ENCODE results near the gene MCC. TPM values are rescaled to one million over a fixed set of nuclear protein-coding genes. Genes with fewer than 3 reads are reported as not detected.

Gene MCC
- total RNA-seq, 2 donors from 2014 or later: 164 to 187 TPM

DNA sequence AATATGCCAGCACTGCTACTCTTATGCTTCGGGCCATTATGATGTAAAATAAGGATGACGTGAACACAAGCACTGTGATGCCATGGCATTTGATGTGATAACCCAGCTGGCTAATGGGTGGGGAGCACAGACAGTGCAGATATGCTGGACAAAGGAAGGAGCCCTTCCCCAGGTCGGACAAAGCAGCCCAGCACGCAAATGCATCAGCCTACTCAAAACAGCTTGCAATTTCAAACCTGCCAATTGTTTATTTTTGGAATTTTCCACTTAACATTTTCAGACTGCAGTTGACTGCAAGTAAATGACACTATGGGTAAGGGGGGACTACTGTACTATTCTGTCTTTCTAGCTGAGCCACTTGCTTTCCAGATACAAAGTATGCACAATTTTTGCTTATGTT is 330.4 kb downstream of the MCC start:
- no peak for DNase-seq
- H3K4me3 Mint-ChIP-seq: no peak overlapping the region
- no peaks in the 10 kb centered on the region for H3K9me3 Mint-ChIP-seq

DNA sequence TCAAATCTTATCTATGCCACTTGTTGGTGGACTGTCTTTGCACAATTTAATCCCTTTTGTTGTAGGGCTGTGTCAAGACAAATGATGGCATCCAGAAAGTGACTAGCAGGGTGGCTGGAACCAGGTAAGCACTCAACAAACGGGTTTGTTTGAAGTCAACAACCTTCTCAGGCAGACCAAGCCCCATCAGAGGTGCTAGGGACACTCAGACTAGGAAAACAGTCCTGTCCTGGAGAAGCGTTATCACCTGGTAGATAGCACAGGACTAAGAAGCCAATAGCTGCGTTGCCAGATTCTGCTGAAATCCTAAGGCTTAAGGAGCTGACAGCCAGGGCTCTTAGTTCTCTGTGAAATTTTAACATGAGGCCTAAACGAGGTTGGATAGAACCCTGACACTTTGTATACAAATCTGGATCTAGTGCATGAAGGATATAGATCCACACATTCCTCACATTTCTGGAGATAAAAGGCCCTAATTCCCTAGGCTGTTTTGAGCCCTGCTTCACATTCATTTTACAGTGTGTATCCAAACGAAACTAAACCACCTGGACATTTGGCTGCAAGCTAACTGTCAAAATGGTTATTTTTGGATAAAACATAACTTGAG is 331.9 kb downstream of the MCC start:
- Histone ChIP-seq H3K27ac (ENCODE audit: low read depth, low read length) (no peak overlapping the region), H3K4me3 (ENCODE audit: low read length) (peak overlapping the region; percentile 9), H3K4me1 (ENCODE audit: control insufficient read depth, insufficient read depth, low read length) (peaks cover 49% of the 10 kb centered on the region), H3K9me3 (ENCODE audit: control insufficient read depth, low read length) (no peaks in the 10 kb centered on the region), H3K36me3 (ENCODE audit: control insufficient read depth, insufficient read depth, low read length) (peaks cover 71% of the 10 kb centered on the region), H3K27me3 (ENCODE audit: control insufficient read depth, insufficient read depth, low read length, poor library complexity, severe bottlenecking) (no peaks in the 10 kb centered on the region), H3K9ac (ENCODE audit: extremely low read depth, low read length, poor library complexity, severe bottlenecking) (no peak overlapping the region)
- WGBS, 2 experiments (ENCODE audit: insufficient coverage in 1 of 2, insufficient read length in 1 of 2): 58 to 69% methylated on average over 4 to 5 of the region's 5 CpGs
- Mint-ChIP-seq H3K4me3 (no peak overlapping the region), H3K9me3 (no peaks in the 10 kb centered on the region), H3K27ac (peak overlapping the region; percentile 29), H3K27me3 (ENCODE audit: insufficient read depth) (no peaks in the 10 kb centered on the region), H3K4me1 (peaks cover 68% of the 10 kb centered on the region), H3K36me3 (ENCODE audit: low read depth) (peaks cover 38% of the 10 kb centered on the region)
- TF ChIP-seq, protein P1, sequence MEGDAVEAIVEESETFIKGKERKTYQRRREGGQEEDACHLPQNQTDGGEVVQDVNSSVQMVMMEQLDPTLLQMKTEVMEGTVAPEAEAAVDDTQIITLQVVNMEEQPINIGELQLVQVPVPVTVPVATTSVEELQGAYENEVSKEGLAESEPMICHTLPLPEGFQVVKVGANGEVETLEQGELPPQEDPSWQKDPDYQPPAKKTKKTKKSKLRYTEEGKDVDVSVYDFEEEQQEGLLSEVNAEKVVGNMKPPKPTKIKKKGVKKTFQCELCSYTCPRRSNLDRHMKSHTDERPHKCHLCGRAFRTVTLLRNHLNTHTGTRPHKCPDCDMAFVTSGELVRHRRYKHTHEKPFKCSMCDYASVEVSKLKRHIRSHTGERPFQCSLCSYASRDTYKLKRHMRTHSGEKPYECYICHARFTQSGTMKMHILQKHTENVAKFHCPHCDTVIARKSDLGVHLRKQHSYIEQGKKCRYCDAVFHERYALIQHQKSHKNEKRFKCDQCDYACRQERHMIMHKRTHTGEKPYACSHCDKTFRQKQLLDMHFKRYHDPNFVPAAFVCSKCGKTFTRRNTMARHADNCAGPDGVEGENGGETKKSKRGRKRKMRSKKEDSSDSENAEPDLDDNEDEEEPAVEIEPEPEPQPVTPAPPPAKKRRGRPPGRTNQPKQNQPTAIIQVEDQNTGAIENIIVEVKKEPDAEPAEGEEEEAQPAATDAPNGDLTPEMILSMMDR (conservative IDR thresholded peaks at IDR 0.05): no peak
- DNase-seq: peak; percentile 64

More for the DNA sequence above, 330.4 kb downstream of the MCC start:
- Histone ChIP-seq H3K4me3 (ENCODE audit: low read length) (no peak overlapping the region), H3K27ac (ENCODE audit: low read depth, low read length) (no peak overlapping the region), H3K27me3 (ENCODE audit: control insufficient read depth, insufficient read depth, low read length, poor library complexity, severe bottlenecking) (no peaks in the 10 kb centered on the region), H3K36me3 (ENCODE audit: control insufficient read depth, insufficient read depth, low read length) (peaks cover 68% of the 10 kb centered on the region), H3K4me1 (ENCODE audit: control insufficient read depth, insufficient read depth, low read length) (peaks cover 40% of the 10 kb centered on the region), H3K9ac (ENCODE audit: extremely low read depth, low read length, poor library complexity, severe bottlenecking) (no peak overlapping the region), H3K9me3 (ENCODE audit: control insufficient read depth, low read length) (no peaks in the 10 kb centered on the region)
- Mint-ChIP-seq H3K36me3 (ENCODE audit: low read depth) (peaks cover 38% of the 10 kb centered on the region), H3K27ac (no peak overlapping the region), H3K4me1 (peaks cover 66% of the 10 kb centered on the region), H3K27me3 (ENCODE audit: insufficient read depth) (no peaks in the 10 kb centered on the region)
- WGBS, 2 experiments (ENCODE audit: insufficient coverage in 1 of 2, insufficient read length in 1 of 2): 93 to 96% methylated on average over 4 of the region's 4 CpGs
- TF ChIP-seq, protein P1 (conservative IDR thresholded peaks at IDR 0.05): no peak

DNA sequence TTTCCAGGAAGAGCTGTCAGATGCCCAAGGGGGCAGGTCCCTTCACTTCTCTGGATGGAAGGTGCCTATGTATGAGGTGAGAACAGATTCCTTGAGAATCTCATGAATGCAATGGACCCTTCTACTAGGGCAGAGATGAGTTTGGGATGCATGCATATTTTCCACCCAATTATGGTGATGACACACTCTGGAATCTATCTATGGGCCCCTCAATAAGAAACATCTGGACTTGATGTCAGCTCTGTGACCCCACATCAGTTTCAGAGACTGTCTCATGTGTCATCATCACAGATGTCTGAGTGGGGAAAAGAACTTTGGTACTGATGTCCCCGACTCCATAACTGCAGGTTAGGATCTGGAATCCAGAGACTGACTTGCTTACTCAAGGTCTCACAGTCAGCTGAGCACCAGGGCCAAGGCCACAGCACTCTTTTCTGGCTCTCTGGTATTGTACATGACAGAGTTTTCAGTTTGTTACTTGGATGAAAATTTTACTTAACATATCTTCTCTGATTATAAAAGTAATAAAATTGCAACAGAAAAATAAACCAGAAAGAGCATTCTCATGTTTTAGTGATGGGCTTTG is 334.6 kb downstream of the MCC start:
- Histone ChIP-seq H3K36me3 (ENCODE audit: control insufficient read depth, insufficient read depth, low read length) (peaks cover 74% of the 10 kb centered on the region), H3K27ac (ENCODE audit: low read depth, low read length) (no peak overlapping the region), H3K4me3 (ENCODE audit: low read length) (no peak overlapping the region), H3K9ac (ENCODE audit: extremely low read depth, low read length, poor library complexity, severe bottlenecking) (no peak overlapping the region), H3K9me3 (ENCODE audit: control insufficient read depth, low read length) (no peaks in the 10 kb centered on the region), H3K27me3 (ENCODE audit: control insufficient read depth, insufficient read depth, low read length, poor library complexity, severe bottlenecking) (no peaks in the 10 kb centered on the region), H3K4me1 (ENCODE audit: control insufficient read depth, insufficient read depth, low read length) (peaks cover 46% of the 10 kb centered on the region)
- peaks cover 55% of the 10 kb centered on the region for H3K4me1 Mint-ChIP-seq
- 80 to 100% methylated on average over 1 of the region's 1 CpG for WGBS, 2 experiments (ENCODE audit: insufficient coverage in 1 of 2, insufficient read length in 1 of 2)
- no peak overlapping the region for H3K27ac Mint-ChIP-seq
- H3K9me3 Mint-ChIP-seq: no peaks in the 10 kb centered on the region
- no peak for DNase-seq
- TF ChIP-seq, protein P1 (conservative IDR thresholded peaks at IDR 0.05): no peak
- H3K4me3 Mint-ChIP-seq: no peak overlapping the region
- no peaks in the 10 kb centered on the region for H3K27me3 Mint-ChIP-seq (ENCODE audit: insufficient read depth)
- peaks cover 41% of the 10 kb centered on the region for H3K36me3 Mint-ChIP-seq (ENCODE audit: low read depth)
